Mesenchymal stem cell (in vitro differentiated cells and primary cell): ENCODE measurements around the gene SERGEF.

Experiments
- DNase-seq: peaks from one replicate; pipeline ENCODE4 v3.0.0-alpha.2; 2013
- H2AFZ ChIP-seq: one replicate; pipeline ENCODE4 v1.6.1; 2013; ENCODE audit warnings: low read depth, mild to moderate bottlenecking, control low read depth, inconsistent platforms, low read length, moderate library complexity
- H2AK5ac ChIP-seq: 2 replicates; pipeline ENCODE4 v1.6.1; 2013; ENCODE audit warnings: low read length, moderate library complexity, mild to moderate bottlenecking, inconsistent platforms; ENCODE audit not compliant: severe bottlenecking
- H2BK120ac ChIP-seq: one replicate; pipeline ENCODE4 v1.6.1; 2013; ENCODE audit warnings: low read depth, mild to moderate bottlenecking, inconsistent platforms, low read length, moderate library complexity
- H2BK12ac ChIP-seq, 2 experiments: one replicate each; pipeline ENCODE4 v1.6.1; 2013; ENCODE audit warnings: inconsistent platforms in 2 of 2, low read length in 2 of 2, mild to moderate bottlenecking in 2 of 2, moderate library complexity in 2 of 2, control low read depth in 1 of 2
- H2BK15ac ChIP-seq: one replicate; pipeline ENCODE4 v1.6.1; 2013; ENCODE audit warnings: mild to moderate bottlenecking, low read depth, inconsistent platforms; ENCODE audit not compliant: poor library complexity, severe bottlenecking
- H2BK5ac ChIP-seq: 2 replicates; pipeline ENCODE4 v1.6.1; 2013; ENCODE audit warnings: low read depth, mild to moderate bottlenecking, low read length, control low read depth, inconsistent platforms; ENCODE audit not compliant: poor library complexity, severe bottlenecking
- H3K14ac ChIP-seq, 2 experiments: one replicate each; pipeline ENCODE4 v1.6.1; 2013; ENCODE audit warnings: inconsistent platforms in 2 of 2, low read length in 2 of 2, control low read depth in 1 of 2, mild to moderate bottlenecking in 1 of 2, moderate library complexity in 1 of 2
- H3K18ac ChIP-seq, 2 experiments: one replicate each; pipeline ENCODE4 v1.6.1; 2013; ENCODE audit warnings: inconsistent platforms in 2 of 2, low read length in 2 of 2, control low read depth in 1 of 2, low read depth in 1 of 2, mild to moderate bottlenecking in 1 of 2
- H3K23ac ChIP-seq, 2 experiments: one replicate each; pipeline ENCODE4 v1.6.1; 2013; ENCODE audit warnings: inconsistent platforms in 2 of 2, low read length in 2 of 2, mild to moderate bottlenecking in 2 of 2, moderate library complexity in 2 of 2, control low read depth in 1 of 2
- H3K27ac ChIP-seq: 2 replicates; pipeline ENCODE4 v1.5.1; 2013; ENCODE audit warnings: mild to moderate bottlenecking, moderate library complexity, low read length, control low read depth, inconsistent platforms; ENCODE audit not compliant: poor library complexity, severe bottlenecking
- H3K27me3 ChIP-seq, 2 experiments: 2 replicates each; pipeline versions ENCODE4 v1.6.1 to v1.7.0; 2013; ENCODE audit warnings: low read length in 2 of 2, mild to moderate bottlenecking in 2 of 2, moderate library complexity in 2 of 2, control low read depth in 1 of 2, inconsistent platforms in 1 of 2; ENCODE audit not compliant: control insufficient read depth in 1 of 2, insufficient read depth in 1 of 2
- H3K36me3 ChIP-seq, 2 experiments: 2 replicates each; pipeline versions ENCODE4 v1.6.1 to v1.7.0; 2013; ENCODE audit warnings: low read length in 2 of 2, control low read depth in 1 of 2, inconsistent platforms in 1 of 2, low read depth in 1 of 2, mild to moderate bottlenecking in 1 of 2; ENCODE audit not compliant: insufficient read depth in 2 of 2, control insufficient read depth in 1 of 2
- H3K4ac ChIP-seq, 2 experiments: one replicate each; pipeline ENCODE4 v1.6.1; 2013; ENCODE audit warnings: inconsistent platforms in 2 of 2, low read length in 2 of 2, mild to moderate bottlenecking in 2 of 2, moderate library complexity in 2 of 2, control low read depth in 1 of 2, low read depth in 1 of 2
- H3K4me1 ChIP-seq: 2 replicates; pipeline ENCODE4 v1.6.1; 2013; ENCODE audit warnings: low read depth, low read length, control low read depth; ENCODE audit not compliant: control insufficient read depth, insufficient read depth
- H3K4me2 ChIP-seq: 2 replicates; pipeline ENCODE4 v1.6.1; 2013; ENCODE audit warnings: low read length, mild to moderate bottlenecking, inconsistent platforms; ENCODE audit not compliant: poor library complexity, severe bottlenecking
- H3K4me3 ChIP-seq, 2 experiments: 2 replicates each; pipeline versions ENCODE4 v1.5.1 to v1.7.0; 2013; ENCODE audit warnings: low read length in 2 of 2, mild to moderate bottlenecking in 2 of 2, control low read depth in 1 of 2, low read depth in 1 of 2; ENCODE audit not compliant: insufficient read depth in 1 of 2
- H3K79me1 ChIP-seq: replicated peaks from 2 replicates; pipeline ENCODE4 v1.6.1; 2013; ENCODE audit warnings: mild to moderate bottlenecking, control low read depth, low read length, inconsistent platforms; ENCODE audit not compliant: poor library complexity, severe bottlenecking
- H3K9ac ChIP-seq: 2 replicates; pipeline ENCODE4 v1.7.0; 2013; ENCODE audit warnings: mild to moderate bottlenecking, low read length, moderate library complexity
- H3K9me3 ChIP-seq: 2 replicates; pipeline ENCODE4 v1.7.0; 2013; ENCODE audit warnings: mild to moderate bottlenecking, low read length; ENCODE audit not compliant: control insufficient read depth
- H4K8ac ChIP-seq: one replicate; pipeline ENCODE4 v1.6.1; 2013; ENCODE audit warnings: inconsistent platforms, mild to moderate bottlenecking, low read length, moderate library complexity
- H4K91ac ChIP-seq: one replicate; pipeline ENCODE4 v1.6.1; 2013; ENCODE audit warnings: mild to moderate bottlenecking, low read length, inconsistent platforms
- WGBS: methylation state at CpG from one replicate; pipeline ENCODE4 v1.1.7; 2013; ENCODE audit warnings: mixed read lengths; 5-methylcytosine and 5-hydroxymethylcytosine counted together

Gene SERGEF

GRCh38 chr11:17747131-17747955 lies 265.5 kb downstream of the SERGEF start:
- H2BK5ac ChIP-seq, result no peak overlapping the region
- H3K4ac ChIP-seq, result no peak overlapping the region
- H3K4me1 ChIP-seq, result no peaks in the 10 kb centered on the region
- no peak overlapping the region for H2AFZ ChIP-seq
- no peaks in the 10 kb centered on the region for H3K9me3 ChIP-seq
- H2AK5ac ChIP-seq, result no peak overlapping the region
- H2BK15ac ChIP-seq, result no peak overlapping the region
- no peak overlapping the region for H2BK12ac ChIP-seq
- WGBS, result 80% methylated on average over 19 of the region's 19 CpGs
- no peak overlapping the region for H3K14ac ChIP-seq
- H3K4me2 ChIP-seq, result no peak overlapping the region
- H2BK120ac ChIP-seq, result no peak overlapping the region
- H3K27me3 ChIP-seq, result peaks cover 31 to 64% of the 10 kb centered on the region in 2 experiments
- no peaks in the 10 kb centered on the region for H3K36me3 ChIP-seq
- no peak overlapping the region for H3K23ac ChIP-seq
- DNase-seq, result no peak
- no peak overlapping the region for H4K8ac ChIP-seq
- no peak overlapping the region for H3K4me3 ChIP-seq
- H4K91ac ChIP-seq, result no peak overlapping the region
- H3K79me1 ChIP-seq, result no peaks in the 10 kb centered on the region
- H3K27ac ChIP-seq, result no peak overlapping the region
- H3K9ac ChIP-seq, result no peak overlapping the region
- no peak overlapping the region for H3K18ac ChIP-seq

GRCh38 chr11:17746096-17746495 lies 266.8 kb downstream of the SERGEF start:
- no peak for DNase-seq
- H3K4ac ChIP-seq, result no peak overlapping the region
- no peak overlapping the region for H3K14ac ChIP-seq
- H2AK5ac ChIP-seq, result no peak overlapping the region
- H3K9me3 ChIP-seq, result no peaks in the 10 kb centered on the region
- no peak overlapping the region for H2AFZ ChIP-seq
- WGBS, result 65% methylated on average over 11 of the region's 11 CpGs
- H4K91ac ChIP-seq, result no peak overlapping the region
- H2BK12ac ChIP-seq, result no peak overlapping the region
- no peak overlapping the region for H3K27ac ChIP-seq
- no peak overlapping the region for H3K4me3 ChIP-seq
- peak overlapping the region in 1 of 2 experiments; percentile 14 for H3K23ac ChIP-seq
- no peak overlapping the region for H2BK120ac ChIP-seq
- H3K36me3 ChIP-seq, result no peaks in the 10 kb centered on the region
- H2BK5ac ChIP-seq, result no peak overlapping the region
- no peaks in the 10 kb centered on the region for H3K79me1 ChIP-seq
- H3K9ac ChIP-seq, result no peak overlapping the region
- H4K8ac ChIP-seq, result no peak overlapping the region
- no peak overlapping the region for H3K4me2 ChIP-seq
- no peaks in the 10 kb centered on the region for H3K4me1 ChIP-seq
- H2BK15ac ChIP-seq, result no peak overlapping the region
- H3K27me3 ChIP-seq, result peaks cover 33 to 61% of the 10 kb centered on the region in 2 experiments
- H3K18ac ChIP-seq, result no peak overlapping the region

- H3K23ac ChIP-seq, result no peak overlapping the region
- H3K18ac ChIP-seq, result no peak overlapping the region
- no peak overlapping the region for H2BK12ac ChIP-seq
- no peak overlapping the region for H3K9ac ChIP-seq
- H2AK5ac ChIP-seq, result no peak overlapping the region
- H3K4ac ChIP-seq, result no peak overlapping the region
- no peak overlapping the region for H2BK120ac ChIP-seq
- H2BK5ac ChIP-seq, result no peak overlapping the region
- H3K9me3 ChIP-seq, result no peaks in the 10 kb centered on the region
- no peak overlapping the region for H3K27ac ChIP-seq
- H3K4me3 ChIP-seq, result no peak overlapping the region
- H2BK15ac ChIP-seq, result no peak overlapping the region
- 82% methylated on average over 20 of the region's 20 CpGs for WGBS
- H4K8ac ChIP-seq, result no peak overlapping the region
- peaks cover 38 to 63% of the 10 kb centered on the region in 2 experiments for H3K27me3 ChIP-seq
- no peak overlapping the region for H3K14ac ChIP-seq
- H3K4me1 ChIP-seq, result no peaks in the 10 kb centered on the region
- no peak overlapping the region for H2AFZ ChIP-seq
- no peaks in the 10 kb centered on the region for H3K36me3 ChIP-seq
- H3K4me2 ChIP-seq, result no peak overlapping the region
- H3K79me1 ChIP-seq, result no peaks in the 10 kb centered on the region
- no peak for DNase-seq
- no peak overlapping the region for H4K91ac ChIP-seq
These were observed 267.6 kb downstream of the SERGEF start for GRCh38 chr11:17745023-17745772.

GRCh38 chr11:17744151-17744940 lies 268.5 kb downstream of the SERGEF start:
- no peak overlapping the region for H2BK12ac ChIP-seq
- H3K4ac ChIP-seq, result no peak overlapping the region
- H3K4me1 ChIP-seq, result no peaks in the 10 kb centered on the region
- no peak overlapping the region for H3K27ac ChIP-seq
- no peaks in the 10 kb centered on the region for H3K9me3 ChIP-seq
- H3K18ac ChIP-seq, result no peak overlapping the region
- H2BK15ac ChIP-seq, result no peak overlapping the region
- H2AK5ac ChIP-seq, result no peak overlapping the region
- H3K79me1 ChIP-seq, result no peaks in the 10 kb centered on the region
- 72% methylated on average over 10 of the region's 10 CpGs for WGBS
- no peak overlapping the region for H3K14ac ChIP-seq
- no peak overlapping the region for H3K4me2 ChIP-seq
- H2AFZ ChIP-seq, result no peak overlapping the region
- no peak overlapping the region for H3K23ac ChIP-seq
- no peak overlapping the region for H4K91ac ChIP-seq
- H3K27me3 ChIP-seq, result peaks cover 46 to 63% of the 10 kb centered on the region in 2 experiments
- H3K36me3 ChIP-seq, result no peaks in the 10 kb centered on the region
- no peak overlapping the region for H2BK120ac ChIP-seq
- no peak overlapping the region for H3K4me3 ChIP-seq
- H2BK5ac ChIP-seq, result no peak overlapping the region
- H4K8ac ChIP-seq, result no peak overlapping the region
- no peak for DNase-seq
- H3K9ac ChIP-seq, result no peak overlapping the region
